NCI-H345 (cell line): ENCODE results near the gene CCDC85C.

Experiments
- DNase-seq: peaks from one replicate; lab custom pipeline; 2025; lab: John Stamatoyannopoulos, UW

Gene CCDC85C

DNA sequence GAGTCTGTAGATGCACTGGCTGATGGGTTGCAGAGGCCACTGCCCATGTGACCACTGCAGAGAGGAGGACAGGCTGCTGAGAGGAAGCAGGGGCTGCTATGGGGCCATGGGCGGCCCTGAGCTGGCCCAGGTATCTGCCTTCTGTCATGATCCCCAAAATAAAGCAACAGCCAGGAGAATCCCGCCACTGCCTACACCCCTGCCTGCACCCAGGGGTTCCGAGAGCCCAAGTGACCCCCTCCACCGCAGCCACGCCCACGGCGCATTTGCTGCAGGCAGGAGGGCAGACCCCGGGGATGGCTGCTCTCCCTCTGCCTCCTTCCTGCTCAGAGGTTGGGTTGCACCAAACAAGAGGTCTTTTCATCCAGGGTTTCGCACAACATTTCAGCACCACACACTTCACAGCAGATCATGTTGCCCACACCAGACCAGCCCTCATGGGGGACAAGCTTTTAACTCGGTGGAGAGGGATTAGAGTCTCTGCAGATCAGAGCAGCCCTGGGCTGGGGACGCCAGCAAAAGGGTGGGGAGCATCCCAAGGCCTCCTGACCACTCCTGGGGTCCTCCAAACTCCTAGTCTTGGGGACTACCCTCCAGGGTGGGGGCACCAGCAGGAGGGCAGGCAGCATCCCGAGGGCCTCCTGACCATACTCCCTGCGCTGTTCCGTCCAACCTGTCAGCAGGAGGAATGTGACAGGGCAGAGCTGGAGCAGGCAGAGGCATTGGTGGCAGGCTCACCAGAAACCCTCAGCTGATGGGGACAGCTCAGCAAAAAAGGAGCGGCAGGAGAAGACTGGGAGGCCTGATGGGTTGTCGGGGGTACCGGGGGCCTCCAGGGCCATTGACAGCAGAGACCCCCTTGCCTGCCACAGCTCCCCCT, 14.1 kb downstream of the CCDC85C start:
- DNase-seq, result no peak

DNA sequence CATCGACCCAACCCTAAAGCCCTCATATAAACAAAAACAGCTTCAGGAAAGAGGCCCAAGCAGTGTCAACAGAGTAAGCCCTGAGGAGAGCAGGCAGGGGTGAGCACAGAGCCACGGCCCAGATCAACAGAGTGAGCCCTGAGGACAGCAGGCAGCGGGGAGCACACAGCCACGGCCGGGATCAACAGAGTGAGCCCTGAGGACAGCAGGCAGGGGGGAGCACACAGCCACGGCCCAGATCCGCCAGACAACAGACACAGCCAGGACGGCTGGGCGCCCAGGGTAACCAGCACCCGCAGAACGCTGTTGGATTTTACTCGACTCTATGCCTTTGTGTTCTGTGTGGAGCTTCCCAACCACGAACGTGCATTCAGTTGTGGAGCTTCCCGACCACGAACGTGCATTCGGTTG, 15.0 kb downstream of the CCDC85C start:
- no peak for DNase-seq

DNA sequence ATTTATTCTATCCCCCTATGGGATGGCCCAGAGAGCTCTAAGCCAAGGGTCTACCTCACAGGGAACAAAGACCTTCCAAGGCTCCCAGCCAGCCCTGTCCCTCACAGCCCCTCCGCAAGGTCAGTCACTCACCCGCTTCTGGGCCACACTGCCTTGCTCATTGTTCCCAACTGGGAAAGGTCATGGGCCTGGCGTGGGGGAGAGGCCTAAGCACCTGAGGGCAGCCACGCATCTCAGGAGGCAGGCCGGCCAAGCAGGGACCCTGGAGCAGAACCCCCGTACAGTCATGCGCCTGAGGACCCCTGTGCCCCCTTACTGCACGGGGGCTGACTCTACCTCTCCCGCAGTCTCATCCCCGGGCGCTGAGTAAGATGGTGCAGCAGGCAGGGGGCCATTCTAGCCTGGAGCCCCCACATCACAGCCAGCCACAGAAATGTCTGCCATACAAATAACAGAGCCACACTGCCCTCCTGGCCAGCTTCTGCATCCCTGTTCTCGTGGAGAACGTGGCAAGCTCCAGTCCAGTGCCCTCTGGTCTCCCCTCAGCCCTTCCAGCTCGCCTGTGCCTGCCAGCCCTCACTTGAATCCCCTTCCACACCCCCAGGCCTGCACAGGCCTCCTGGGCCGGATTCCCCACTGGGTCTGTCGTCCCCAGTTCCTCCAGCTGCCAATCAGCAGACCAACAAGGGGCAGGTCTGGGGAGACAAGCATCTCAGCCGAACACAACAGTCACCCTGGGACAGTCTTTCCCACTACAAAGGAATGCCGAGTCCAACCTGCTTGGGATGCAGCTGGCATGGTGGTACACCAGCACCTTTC, 16.3 kb downstream of the CCDC85C start:
- DNase-seq, result no peak

DNA sequence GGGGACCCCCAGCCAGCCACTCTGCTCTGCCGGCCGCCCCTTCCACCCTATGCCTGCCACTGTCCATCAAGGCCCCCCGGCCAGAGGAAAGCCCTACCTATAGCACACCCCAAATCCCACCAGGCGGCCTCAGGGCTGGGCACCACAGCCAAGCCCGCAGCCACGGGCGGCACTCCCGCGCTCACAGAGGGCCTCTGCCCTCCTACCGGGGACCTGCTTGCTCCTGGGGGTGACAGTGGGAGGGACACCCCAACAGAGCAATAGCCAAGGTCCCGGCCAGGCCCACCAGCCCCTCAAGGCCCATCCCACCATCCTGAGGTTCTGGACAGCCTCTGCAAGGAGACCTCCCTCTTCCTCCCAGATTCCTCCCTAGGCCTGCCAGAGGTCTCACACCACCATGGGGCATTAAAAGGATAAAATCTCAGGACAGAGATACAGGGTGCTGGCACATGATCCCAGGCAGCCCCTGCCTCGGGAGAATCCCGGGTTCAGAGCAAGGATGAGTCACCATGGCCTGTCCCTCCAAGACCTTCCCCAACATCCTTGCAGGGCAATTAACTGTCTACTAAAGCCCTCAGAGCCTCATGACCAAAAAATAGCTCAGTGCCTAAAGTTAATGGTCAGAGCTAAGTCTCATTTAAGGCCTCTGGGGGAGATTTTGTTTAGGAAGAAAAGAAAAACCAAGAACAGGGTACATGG, 17.1 kb downstream of the CCDC85C start:
- DNase-seq, result no peak

DNA sequence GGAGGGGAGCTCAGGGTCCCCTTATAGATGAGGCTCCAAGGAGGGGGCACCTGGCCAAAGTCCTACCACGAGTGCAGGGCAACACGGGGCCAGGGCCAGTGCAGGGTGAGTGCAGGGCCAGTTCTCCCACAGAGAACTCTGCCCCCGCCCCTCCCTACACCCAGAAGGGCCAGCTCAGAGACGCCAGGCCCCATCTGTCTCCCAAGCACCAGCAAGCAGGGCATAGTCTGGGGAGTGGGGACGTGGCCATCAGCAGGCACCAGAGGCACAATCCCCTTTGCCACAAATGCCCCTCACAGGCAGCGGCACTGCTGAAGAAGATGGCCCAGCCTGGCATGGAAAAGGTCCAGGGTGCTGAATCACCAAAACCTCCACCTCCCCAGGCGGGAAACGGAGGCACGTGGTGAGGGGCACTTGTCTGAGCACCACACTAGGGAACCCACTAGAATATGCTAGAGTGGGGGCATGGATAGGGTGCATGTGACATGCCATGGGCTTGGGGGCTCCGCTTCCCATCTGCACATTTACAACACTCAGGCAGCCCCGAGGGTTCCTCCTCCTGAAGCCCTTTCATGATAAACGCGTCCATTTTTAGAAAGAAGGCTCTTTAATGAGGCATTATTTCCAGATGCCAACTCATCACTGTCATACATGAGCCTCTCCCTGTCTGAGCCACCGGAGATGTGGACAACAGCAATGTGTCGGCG, 17.8 kb downstream of the CCDC85C start:
- no peak for DNase-seq

DNA sequence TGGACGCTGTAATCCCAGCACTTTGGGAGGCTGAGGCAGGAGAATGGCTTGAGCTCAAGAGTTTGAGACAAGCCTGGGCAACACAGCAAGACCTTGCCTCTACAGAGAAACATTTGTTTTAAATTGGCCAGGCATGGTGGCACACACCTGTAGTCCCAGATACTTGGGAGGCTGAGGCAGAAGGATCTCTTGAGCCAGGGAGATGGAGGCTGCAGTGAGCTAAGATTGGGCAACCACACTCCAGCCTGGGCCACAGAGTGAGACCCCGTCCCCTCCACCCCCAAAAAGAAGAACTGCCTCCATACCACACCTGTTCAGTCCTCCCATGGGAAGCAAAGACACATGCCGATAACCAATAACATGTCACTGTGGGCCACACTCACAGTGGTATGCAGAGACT, 19.2 kb downstream of the CCDC85C start:
- DNase-seq, result no peak

DNA sequence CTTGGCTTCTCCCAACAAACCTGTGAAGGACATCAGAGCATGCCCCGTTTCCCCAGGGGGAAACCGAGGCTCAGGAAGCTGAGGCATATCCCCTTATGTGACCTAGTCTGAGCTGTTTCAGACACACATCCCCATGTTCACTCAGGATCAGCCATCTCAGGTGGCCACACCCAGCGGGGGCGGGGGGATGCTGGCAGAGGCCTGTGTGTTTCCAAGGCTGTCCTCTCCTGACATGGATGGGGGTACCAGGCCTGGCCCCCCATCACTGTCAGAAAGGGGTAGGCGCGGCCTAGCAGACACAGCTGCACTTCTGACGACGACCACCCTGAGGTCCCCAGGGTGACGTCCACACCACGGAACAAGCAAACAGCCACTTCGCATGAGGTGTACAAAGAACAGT, 22.1 kb downstream of the CCDC85C start:
- DNase-seq, result no peak

DNA sequence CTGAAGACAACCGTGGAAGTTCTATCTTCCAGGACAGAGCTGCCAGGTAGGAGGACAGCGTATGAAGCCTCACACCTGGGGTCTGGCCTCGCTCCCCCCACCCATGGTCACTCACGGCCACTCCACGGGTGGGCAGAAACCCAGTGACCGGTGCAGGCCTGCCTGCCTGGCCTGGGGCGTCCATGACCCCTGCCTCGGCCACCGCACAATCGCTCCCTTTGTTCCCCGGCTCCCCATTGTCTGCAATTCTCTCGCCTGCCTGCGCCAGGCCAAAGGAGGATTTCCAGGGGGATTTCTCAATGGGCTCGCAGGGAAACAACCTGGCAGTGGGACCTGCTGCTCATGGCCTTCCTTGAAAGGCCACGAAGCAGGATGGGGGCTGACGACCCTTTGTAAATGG, 22.6 kb downstream of the CCDC85C start:
- DNase-seq, result no peak

DNA sequence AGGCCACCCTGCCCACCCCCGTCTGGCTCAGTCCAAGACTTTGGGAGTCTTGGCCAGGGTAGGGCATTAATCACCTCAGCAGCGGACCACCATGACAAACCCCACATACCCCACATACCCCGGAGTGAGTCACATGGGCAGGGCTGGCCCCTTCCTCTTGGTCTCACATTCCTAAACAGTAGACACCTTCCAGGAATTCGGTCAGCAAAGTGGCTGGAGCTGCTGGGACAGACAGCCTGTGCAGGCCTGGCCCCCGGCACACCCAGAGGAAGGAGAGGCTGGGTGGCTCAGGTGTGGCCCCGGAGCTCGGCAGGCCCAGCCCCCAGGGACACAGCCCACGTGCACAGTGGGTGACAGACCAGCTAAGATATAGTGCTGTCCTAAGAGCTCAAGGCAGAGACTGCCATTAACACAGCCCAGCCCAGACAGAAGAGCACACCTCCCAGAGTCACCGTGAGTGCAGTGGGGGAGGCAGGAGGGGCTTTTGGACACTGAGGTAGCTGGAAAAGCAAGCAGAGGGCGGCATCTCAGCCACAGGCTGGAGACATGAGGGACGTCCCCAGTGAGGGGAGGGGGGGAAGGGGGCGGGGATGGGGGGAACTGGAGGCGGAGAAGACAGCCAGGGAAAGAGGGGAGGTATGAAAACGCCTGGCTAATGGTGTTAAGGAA, 24.0 kb downstream of the CCDC85C start:
- no peak for DNase-seq

DNA sequence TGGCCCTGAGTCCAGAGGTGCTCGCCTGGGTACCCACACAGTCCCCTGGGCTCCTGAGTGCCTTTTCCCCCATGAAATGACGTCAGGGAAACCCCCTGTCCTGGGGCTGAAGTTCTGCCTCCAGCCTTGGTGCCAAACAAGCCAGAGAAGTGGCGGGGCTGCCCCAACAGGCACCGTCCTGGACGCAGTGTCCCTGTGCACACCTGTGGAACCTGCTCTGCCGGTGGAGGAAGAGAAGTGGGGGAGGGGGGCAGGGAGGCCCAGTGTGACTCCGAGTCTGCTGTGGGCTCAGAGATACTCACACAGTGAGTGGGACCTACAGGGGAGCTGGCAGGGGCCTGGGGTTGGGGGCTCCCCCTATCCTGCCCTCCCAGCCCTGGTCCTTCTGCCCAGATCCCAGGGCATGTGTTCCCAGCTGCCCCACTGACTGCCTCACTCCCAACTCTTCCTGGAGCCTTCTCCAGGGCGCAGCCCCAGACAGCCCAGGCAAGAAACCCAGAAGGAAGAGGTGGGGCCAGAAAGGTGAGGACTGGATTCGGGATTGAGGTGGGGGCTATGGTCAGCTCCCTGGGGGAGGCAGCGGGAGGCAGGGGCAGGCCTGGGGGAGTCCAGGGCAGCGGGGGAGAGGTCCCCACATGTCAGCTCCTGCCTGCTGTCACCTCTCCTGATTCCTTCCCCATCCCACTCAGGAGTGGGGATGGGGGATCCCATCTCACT, 24.7 kb downstream of the CCDC85C start:
- no peak for DNase-seq

DNA sequence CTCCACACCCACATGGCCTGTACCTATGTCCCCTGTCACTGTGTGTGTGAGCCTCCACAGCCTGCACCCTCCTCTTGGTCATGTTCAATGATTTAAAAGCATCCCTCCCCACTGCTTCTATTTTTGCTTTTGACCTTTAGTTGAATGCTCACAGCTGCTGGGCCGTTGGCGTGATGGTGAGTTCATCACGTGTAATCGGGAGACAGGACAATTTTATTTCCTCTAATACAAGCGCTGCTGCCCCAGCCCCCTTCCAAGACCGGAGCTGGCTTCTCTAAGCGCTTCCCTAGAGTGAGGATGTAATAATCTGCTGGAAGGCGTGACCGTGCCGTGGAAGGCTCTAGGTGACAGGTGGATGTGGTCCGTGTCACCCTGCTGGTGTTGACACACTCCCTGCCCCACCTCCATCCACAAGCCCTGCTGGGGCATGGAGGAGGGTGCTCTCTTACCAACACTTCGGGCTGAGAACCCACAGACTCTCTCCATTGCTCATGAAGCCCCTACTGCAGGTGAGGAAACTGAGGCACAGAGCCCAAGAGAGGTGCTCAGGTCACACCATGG, 25.4 kb downstream of the CCDC85C start:
- DNase-seq, result no peak

DNA sequence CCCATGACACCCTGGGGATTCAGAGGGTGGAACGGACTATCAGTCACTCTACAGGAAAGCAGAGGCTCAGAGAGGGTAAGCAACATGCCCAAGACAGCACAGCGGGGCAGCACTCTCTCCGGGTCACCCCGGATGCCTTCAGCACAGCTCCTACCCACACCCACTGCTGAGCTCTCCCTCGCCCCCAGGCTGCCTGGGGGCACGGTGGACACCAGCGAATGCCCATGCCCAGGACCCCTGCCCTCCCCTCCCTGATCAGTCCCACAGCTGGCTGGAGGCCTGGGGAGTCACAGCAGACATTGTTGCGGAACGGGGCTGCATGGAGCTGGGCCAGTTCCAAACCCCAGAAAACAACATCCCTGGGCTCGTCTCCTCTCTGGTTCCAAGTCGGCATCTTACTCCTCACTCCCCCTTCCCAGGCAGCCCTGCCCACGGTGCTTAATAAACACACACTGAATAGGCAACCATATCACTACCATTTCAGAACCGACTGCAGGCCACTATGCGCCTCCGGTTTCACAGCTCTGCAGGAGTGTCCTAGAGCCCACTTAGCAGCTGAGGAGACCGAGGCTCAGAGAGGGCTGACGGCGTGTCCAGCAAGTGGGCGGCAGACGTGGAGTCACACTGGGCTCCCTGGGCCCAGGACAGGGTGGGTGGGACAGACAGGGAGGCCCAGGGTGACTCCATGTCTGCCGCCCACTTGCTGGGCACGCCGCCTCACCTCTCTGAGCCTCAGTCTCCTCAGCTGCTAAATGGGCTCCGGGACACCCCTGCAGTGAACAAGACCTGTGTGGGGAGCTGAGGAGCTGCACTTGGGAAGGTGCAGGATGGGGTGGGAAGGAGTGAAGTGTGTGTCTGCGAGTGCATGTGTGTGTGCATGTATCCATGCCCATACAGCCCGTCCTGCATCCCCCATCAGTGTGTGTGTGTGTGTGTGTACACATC, 27.0 kb downstream of the CCDC85C start:
- no peak for DNase-seq

DNA sequence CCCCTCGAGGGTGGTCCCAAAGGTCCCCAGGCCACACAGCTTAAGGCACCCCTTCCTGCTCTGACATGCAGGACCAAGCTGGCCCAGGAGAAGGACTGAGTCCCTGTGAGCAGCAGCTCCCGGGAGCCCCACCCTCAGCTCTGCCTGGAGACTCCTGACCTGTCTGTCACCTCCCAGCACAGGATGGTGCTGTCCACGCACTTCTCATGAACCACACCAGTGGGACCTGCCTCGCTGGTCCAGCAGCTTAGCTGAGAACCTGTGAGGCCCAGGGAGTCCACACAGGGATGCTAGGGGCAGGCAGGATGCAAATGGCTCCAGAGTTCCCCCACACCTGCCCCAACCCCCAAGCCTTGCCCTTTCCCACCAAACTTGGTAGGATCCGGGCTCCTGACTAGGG, 27.7 kb downstream of the CCDC85C start:
- no peak for DNase-seq

DNA sequence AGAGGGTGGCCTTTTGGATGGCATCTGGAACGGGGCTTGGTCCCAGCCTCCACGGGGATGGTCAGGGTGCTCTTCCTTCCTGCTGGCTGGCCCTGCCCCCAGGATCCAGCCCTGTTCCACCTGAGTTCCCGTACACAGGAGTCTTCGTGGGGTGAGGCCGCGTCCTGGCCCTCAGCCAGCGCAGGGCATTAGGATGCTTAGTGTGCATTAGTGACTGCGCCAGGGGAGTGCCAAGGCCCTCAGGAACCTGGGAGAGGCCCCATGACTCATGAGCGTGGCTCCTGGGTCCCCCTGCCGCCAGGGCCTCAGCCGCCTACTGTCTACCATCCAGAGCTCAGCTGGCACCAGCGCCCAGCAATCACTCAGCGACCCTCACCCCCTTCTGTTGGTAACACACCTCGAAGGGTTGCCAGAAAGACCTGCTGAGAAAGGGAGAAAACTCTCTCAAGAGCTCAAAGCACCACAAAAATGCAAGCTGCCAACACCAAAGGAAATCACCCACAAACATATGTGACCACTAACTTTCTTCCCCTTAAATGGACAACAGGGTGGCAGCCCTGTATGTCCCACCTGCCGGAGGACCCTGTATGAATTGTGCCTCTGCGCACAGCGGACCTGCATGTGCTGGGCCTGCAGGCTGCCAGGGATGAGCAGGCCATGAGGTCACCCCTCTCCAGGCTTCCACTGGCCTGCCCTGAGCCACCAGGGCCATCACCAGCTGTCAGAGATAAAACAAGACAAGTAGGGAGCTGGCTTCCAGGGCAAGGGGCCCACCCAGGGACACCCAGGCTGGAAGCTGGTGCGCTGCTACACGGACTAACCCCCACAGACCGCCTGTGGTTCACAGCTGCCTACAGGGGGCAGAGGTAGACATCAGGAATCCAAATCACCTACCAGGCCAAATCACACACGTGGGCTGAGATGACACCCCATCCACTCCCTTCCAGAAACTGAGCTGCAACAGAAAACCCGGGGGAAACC, 28.7 kb downstream of the CCDC85C start:
- DNase-seq, result peak; percentile 69

DNA sequence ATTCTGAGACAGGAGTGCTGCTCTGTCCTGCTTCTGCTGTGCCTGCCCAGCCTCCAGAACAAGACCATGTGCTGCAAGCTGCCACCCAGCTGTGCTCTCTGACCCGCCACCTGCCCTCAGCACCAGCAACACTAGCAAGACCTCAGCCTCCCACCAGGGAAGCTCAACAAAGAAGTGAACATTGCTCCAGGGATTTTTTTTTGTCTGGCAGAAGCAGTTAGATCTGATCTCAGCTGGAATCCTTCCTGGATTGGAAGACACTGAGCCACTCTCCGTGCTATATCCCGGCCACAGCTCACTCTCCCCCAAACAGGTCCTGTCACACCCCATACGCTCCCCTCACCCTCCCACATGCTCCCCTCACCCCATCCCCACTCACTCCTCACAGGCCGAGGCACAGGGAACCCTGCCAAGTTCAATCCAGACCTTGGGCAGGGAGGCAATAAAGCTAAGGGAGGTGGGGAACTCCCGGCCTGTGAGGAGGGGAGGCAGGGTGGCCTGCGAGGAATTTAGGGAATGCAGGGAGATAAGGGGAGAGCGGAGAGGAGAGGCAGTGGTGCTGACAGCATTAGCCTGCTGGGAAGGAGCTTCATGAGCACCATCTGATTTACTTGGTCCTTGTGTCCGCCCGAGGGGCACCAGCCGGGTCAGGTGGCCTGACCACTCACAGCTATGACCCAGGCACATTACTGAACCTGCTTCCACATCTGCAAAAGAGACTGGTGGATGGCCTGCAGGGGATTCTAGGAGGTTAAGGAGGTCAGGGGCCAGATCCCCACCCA, 29.7 kb downstream of the CCDC85C start:
- DNase-seq, result peak; percentile 29

DNA sequence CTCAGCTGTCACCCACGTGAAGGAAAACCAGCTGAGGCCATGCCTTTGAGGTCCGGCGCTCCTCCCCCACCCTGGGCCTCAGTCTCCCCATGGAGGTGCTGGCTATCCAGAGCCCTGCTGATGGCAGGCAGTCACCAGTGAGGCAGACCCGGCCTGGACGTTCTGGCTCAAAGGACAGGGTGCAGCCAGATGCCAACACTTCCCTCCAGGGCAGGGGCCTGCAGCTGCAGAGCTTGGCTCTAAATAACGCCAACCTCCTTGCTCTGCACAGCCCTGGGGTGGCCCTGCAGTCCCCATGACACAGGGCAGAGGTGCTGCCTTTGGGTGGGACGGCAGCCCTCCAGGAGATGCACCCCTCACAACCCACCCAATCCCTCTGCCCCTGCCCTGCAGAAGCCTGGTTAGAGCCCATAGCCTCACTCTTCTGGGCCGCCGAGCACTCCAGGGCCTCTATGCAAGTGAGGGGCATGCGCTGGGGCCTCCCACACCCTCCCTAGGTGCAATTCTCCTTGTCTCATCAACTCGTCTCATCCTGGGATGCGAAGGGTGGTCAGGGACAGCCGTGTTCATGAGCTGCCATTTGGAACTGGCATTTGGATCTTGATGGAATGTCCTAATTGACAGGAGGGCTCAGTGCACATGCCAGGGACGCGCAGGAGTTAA, 30.4 kb downstream of the CCDC85C start:
- DNase-seq, result no peak

DNA sequence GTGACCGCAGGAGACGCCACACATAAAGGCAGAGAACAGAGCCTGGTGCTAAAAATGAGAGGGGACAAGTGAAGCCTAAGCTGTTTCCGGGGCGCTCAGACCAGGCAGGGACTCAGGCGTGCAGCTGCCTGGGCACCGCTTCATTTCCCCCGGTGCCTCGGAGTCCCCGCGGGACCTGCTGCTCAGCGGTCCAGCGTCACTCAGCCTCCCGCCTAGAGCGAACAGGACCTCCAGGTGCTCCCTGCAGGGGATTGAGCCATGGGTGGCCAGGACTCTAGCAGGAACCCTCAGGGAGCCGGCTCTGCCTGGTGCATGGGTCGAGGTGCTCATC, 31.0 kb downstream of the CCDC85C start:
- peak; percentile 30 for DNase-seq
